ENCODE results near the gene CCL28. TPM values are rescaled to one million over a fixed set of nuclear protein-coding genes. Genes with fewer than 3 reads are reported as not detected.

CCL28 gene
- total RNA-seq, 3 donors from 2014 or later: 44.1 to 108 (median 91.1) TPM

DNA sequence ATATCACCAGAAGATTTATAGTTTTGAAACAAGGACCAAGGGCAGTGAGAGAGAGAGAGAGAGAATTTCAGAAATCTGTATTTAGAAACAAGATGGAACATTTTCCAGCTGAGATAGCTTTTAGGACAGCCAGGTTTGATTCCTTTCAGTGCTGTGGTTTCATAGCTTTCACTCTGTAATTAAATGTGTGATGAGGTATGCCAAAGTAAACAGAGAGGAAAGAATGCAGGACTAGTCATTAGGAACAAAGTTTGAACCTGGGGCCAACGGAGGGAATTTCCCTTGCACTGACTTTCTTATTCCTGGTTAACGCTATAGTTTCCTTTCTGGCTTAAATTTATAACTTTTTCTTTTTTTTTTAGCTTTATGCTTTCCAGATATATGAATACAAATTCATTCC, 10.0 kb upstream of the CCL28 start:
- H3K9me3 ChIP-seq: no peaks in the 10 kb centered on the region
- peak in 1 of 3 donors; percentile 61 for DNase-seq
- no peak overlapping the region for H3K4me3 ChIP-seq
- peaks cover 17% of the 10 kb centered on the region for H3K4me1 ChIP-seq (ENCODE audit: low read depth)
- TF ChIP-seq, protein P1, sequence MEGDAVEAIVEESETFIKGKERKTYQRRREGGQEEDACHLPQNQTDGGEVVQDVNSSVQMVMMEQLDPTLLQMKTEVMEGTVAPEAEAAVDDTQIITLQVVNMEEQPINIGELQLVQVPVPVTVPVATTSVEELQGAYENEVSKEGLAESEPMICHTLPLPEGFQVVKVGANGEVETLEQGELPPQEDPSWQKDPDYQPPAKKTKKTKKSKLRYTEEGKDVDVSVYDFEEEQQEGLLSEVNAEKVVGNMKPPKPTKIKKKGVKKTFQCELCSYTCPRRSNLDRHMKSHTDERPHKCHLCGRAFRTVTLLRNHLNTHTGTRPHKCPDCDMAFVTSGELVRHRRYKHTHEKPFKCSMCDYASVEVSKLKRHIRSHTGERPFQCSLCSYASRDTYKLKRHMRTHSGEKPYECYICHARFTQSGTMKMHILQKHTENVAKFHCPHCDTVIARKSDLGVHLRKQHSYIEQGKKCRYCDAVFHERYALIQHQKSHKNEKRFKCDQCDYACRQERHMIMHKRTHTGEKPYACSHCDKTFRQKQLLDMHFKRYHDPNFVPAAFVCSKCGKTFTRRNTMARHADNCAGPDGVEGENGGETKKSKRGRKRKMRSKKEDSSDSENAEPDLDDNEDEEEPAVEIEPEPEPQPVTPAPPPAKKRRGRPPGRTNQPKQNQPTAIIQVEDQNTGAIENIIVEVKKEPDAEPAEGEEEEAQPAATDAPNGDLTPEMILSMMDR (IDR thresholded peaks at IDR 0.05): no peak
- ATAC-seq: peak; percentile 93
- intact Hi-C loops (cut with DNase I, micrococcal nuclease): no loop called here
- H3K36me3 ChIP-seq (ENCODE audit: low read depth): no peaks in the 10 kb centered on the region

DNA sequence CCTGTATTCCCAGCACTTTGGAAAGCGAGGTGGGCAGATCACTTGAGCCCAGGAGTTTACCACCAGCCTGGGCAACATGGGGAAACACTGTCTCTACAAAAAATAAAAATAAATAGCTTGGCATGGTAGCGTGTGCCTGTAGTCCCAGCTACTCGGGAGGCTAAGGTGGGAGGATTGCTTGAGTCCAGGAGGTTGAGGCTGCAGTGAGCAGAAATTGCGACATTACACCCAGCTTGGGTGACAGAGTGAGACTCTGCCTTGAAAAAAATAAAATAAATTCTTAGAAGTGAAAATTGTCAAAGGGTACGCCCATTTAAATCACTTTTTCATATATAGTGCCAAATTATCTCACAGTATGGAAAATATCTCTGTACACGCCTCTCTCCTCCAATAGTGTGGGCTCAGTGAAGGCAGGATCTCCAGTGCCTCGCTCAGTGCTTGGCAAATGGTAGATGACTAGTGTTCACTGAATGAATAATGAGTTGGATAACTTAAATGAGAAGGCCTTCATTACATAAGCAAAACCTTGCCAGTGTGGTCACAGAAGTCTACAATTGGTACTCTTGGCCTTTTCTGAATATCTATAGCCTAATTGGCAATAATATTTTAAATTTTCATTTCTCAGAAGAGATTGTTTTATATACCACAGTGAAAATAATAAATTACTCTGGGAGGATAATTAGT, 9.4 kb upstream of the CCL28 start:
- no peak overlapping the region for H3K4me3 ChIP-seq
- DNase-seq (no peak), ATAC-seq (no peak)

DNA sequence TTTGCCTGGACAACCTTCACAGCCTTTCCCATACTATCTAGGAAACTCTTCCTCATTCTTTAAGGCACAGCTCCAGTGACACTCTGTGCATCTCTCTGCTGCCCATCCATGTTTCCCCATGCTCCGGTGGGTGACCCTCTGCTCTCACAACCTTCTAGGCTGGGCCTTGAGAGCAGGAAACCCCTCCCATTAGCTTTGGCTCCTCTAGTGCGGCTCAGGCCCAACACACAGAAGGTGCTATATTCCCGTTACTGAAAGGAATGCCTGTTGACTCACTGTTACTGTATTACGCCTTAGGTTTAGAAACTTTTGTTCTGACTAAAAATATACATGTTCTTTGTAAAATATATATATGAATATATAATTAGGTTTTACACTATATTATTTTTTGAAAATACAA, 8.1 kb upstream of the CCL28 start:
- intact Hi-C loops (cut with DNase I, micrococcal nuclease): no loop called here
- Histone ChIP-seq H3K9me3 (no peaks in the 10 kb centered on the region), H3K36me3 (ENCODE audit: low read depth) (no peaks in the 10 kb centered on the region), H3K4me1 (ENCODE audit: low read depth) (peaks cover 20% of the 10 kb centered on the region), H3K4me3 (no peak overlapping the region)
- TF ChIP-seq, protein P1 (IDR thresholded peaks at IDR 0.05): no peak
- DNase-seq (no peak), ATAC-seq (no peak)

More for the DNA sequence above, 9.4 kb upstream of the CCL28 start:
- peaks cover 17% of the 10 kb centered on the region for H3K4me1 ChIP-seq (ENCODE audit: low read depth)
- TF ChIP-seq, protein P1 (IDR thresholded peaks at IDR 0.05): no peak
- no peaks in the 10 kb centered on the region for H3K36me3 ChIP-seq (ENCODE audit: low read depth)
- H3K9me3 ChIP-seq: no peaks in the 10 kb centered on the region
- intact Hi-C loops (cut with DNase I, micrococcal nuclease): no loop called here

DNA sequence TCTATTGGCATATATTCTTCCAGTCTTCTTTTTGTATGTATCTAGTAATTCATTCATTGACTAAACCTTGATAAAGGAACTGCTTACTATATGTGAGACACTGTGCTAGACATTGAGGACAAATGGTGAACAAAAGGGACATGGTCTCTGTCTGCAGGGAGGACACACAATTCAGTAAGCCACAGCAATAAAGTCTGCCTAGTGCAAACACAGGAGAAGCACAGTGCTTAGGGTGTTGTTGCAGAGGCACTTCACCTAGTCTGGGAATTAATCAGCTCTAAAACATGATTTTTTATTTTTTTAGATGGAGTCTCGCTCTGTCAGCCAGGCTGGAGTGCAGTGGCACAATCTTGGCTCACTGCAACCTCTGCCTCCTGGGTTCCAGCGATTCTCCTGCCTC, 6.4 kb upstream of the CCL28 start:
- H3K36me3 ChIP-seq (ENCODE audit: low read depth): no peaks in the 10 kb centered on the region
- TF ChIP-seq, protein P1 (IDR thresholded peaks at IDR 0.05): no peak
- H3K4me3 ChIP-seq: no peak overlapping the region
- ATAC-seq: peak; percentile 73
- no peaks in the 10 kb centered on the region for H3K9me3 ChIP-seq
- intact Hi-C loops (cut with DNase I, micrococcal nuclease): no loop called here
- H3K4me1 ChIP-seq (ENCODE audit: low read depth): peaks cover 20% of the 10 kb centered on the region
- DNase-seq: no peak

DNA sequence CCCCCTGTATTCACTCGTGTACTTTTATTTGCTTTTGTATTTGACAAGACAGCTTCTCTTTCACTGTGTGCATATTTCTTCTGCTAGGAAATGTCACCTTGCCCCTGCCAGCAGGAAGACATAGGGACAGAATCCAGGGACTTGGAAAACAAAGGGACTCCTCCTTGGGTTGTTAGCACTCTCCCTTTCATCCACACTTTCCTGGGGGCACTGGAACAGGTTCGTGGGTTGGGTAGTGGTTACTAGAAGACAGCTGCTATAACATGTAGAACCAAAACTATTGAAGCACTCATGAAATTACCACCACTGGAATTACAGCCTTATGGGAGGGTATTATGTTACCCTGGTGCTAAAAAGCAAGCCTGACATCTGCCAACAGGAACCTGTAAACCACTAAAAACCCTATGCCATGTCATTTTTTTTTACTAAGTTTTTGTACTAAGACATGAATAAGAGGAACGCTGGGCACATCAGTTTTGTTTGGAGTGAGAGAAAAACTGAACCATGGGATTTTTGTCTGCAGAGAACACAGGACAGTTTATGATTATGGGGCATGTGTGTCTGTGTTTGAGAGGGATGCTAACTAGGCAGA, 4.7 kb upstream of the CCL28 start:
- no peak for DNase-seq
- Histone ChIP-seq H3K36me3 (ENCODE audit: low read depth) (no peaks in the 10 kb centered on the region), H3K9me3 (no peaks in the 10 kb centered on the region), H3K4me1 (ENCODE audit: low read depth) (peaks cover 18% of the 10 kb centered on the region), H3K4me3 (no peak overlapping the region)
- no peak for ATAC-seq
- TF ChIP-seq, protein P1 (IDR thresholded peaks at IDR 0.05): no peak
- intact Hi-C loops (cut with DNase I, micrococcal nuclease): no loop called here
